Tibial artery (tissue), 4 donors: Measurements from ENCODE around the gene CNN2.

Experiments
- DNase-seq, 2 donors: peaks; one replicate each; pipeline ENCODE4 v3.0.0-alpha.2; 2019
- H3K27ac ChIP-seq, 2 donors: fragments of 200-600 bp; sonication (generic) in 1 of 2; 1 replicate in 1 of 2; 2 replicates in 1 of 2; pipeline ENCODE4 v1.5.1; 2018 to 2019; ENCODE audit warnings: mild to moderate bottlenecking in 1 of 2
- H3K27me3 ChIP-seq, 2 donors: fragments of 200-600 bp; sonication (generic) in 1 of 2; one replicate each; pipeline versions ENCODE4 v1.5.1 to v1.6.0; 2016 to 2019
- H3K36me3 ChIP-seq, 3 donors: fragments of 200-600 bp; sonication (generic) in 2 of 3; one replicate each; pipeline ENCODE4 v1.5.1; 2016 to 2019; ENCODE audit warnings: mild to moderate bottlenecking in 2 of 3
- H3K4me1 ChIP-seq, 4 donors: fragments of 200-600 bp; sonication (generic) in 2 of 4; 1 replicate in 3 of 4; 2 replicates in 1 of 4; pipeline ENCODE4 v1.5.1; 2016 to 2019
- H3K4me3 ChIP-seq, 2 donors: fragments of 200-600 bp; sonication (generic) in 1 of 2; 1 replicate in 1 of 2; 2 replicates in 1 of 2; pipeline ENCODE4 v1.5.1; 2018 to 2019; ENCODE audit warnings: mild to moderate bottlenecking in 2 of 2
- H3K9me3 ChIP-seq, 3 donors: fragments of 200-600 bp; sonication (generic) in 1 of 3; one replicate each; pipeline ENCODE4 v1.5.1; 2016 to 2019
- intact Hi-C: fragments of 100-400 bp; cut with DNase I; formaldehyde crosslinking; loops from one replicate; pipeline ENCODE4 v1.15.0; 2023; ENCODE audit warnings: low total_unique reads
- TF ChIP-seq, protein P1 (sequence below), 2 experiments: fragments of 200-600 bp in 1 of 2; fragments of 450-650 bp in 1 of 2; IDR thresholded peaks; one replicate each; pipeline ENCODE4 v1.5.1; 2017 to 2019; ENCODE audit warnings: antibody characterized with exemption in 2 of 2, mild to moderate bottlenecking in 1 of 2, moderate library complexity in 1 of 2

Gene CNN2

GRCh38 chr19:1015061-1015781 is 11.2 kb upstream of the CNN2 start:
- Histone ChIP-seq H3K4me3 (no peak overlapping the region), H3K27ac (no peak overlapping the region)

DNA sequence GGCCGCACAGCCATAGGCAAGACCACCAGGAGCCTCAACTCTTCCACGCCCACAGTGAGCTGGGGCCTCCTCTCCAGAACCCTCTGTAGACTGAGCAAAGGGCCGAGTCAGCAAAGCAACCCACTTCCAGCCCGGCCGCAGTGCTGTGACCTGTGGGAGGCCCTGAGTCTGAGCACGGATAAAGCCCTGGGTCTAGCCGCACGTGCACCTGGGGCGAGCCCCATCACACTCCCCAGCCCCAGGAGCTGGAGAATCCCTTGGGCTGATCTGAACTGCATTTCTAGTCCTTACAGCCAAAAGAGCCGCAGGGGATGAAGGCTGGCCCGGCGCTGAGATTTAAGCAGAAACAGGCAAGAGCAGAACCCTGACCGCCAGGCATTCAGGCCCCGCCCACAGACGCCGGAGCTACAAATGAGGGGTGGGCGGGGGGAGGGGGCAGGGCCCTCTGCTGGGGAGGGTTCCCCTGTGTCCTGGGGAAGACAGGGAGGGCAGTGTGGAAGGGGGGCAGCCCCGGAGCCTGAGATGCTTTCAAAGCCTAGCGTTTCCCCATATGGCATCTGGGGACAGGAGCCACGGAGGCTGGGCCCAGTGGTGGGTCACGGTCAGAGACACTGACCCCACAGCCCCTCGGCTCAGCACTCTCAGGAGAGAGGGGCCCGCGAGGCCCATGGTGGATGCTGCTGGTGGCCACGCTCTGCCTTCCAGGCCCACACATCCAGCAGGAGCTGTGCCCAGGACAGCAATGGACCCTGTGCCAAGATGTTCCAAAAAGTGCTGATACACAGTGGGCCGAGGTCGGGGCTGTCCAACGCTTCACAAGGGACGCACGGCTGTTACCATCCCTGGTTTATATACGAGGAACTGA is 10.4 kb upstream of the CNN2 start:
- no peaks in the 10 kb centered on the region for H3K9me3 ChIP-seq
- H3K36me3 ChIP-seq: peaks cover 22 to 48% (median 42%) of the 10 kb centered on the region in 3 donors
- no peak overlapping the region for H3K4me3 ChIP-seq
- TF ChIP-seq, protein P1, sequence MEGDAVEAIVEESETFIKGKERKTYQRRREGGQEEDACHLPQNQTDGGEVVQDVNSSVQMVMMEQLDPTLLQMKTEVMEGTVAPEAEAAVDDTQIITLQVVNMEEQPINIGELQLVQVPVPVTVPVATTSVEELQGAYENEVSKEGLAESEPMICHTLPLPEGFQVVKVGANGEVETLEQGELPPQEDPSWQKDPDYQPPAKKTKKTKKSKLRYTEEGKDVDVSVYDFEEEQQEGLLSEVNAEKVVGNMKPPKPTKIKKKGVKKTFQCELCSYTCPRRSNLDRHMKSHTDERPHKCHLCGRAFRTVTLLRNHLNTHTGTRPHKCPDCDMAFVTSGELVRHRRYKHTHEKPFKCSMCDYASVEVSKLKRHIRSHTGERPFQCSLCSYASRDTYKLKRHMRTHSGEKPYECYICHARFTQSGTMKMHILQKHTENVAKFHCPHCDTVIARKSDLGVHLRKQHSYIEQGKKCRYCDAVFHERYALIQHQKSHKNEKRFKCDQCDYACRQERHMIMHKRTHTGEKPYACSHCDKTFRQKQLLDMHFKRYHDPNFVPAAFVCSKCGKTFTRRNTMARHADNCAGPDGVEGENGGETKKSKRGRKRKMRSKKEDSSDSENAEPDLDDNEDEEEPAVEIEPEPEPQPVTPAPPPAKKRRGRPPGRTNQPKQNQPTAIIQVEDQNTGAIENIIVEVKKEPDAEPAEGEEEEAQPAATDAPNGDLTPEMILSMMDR (IDR thresholded peaks at IDR 0.05): no peak
- H3K27ac ChIP-seq: no peak overlapping the region
- intact Hi-C loops: loop anchor here (10.0 kb wide), 1 partner anchor 159 kb away; the partner anchor contains the start of gene SBNO2
- H3K4me1 ChIP-seq: peaks cover 12 to 55% (median 48%) of the 10 kb centered on the region in 4 donors
- H3K27me3 ChIP-seq: no peaks in the 10 kb centered on the region
- DNase-seq: no peak

More at GRCh38 chr19:1015061-1015781, 11.2 kb upstream of the CNN2 start:
- TF ChIP-seq, protein P1 (IDR thresholded peaks at IDR 0.05): no peak
- DNase-seq: no peak
- Histone ChIP-seq H3K4me1 (peaks cover 12 to 52% (median 47%) of the 10 kb centered on the region in 4 donors), H3K27me3 (no peaks in the 10 kb centered on the region), H3K9me3 (no peaks in the 10 kb centered on the region), H3K36me3 (peaks cover 30 to 56% (median 50%) of the 10 kb centered on the region in 3 donors)
- intact Hi-C loops: loop anchor here (10.0 kb wide), 1 partner anchor 160 kb away; the partner anchor contains the start of gene SBNO2

DNA sequence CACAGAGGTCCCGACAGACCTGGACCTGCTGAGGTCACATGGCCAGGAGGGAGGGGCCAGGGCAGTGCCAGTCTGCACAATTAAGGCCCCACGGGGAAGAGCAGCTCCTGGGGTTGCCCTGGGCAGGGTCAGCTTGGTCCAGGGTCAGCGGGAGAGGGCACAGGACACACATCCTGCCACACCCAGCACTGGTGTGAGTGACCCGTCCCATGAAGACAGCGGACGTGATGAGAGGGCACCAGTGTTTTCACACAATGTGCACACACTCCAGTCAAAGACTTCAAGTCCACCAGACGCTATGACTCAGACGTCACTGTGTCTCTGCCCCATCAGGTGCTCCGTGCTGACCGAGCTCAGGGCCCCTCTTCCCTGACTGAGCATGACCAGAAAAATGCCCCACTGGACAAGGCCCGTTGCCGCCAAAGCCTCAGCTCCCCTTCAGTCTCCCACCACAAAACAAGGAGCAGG is 9.7 kb upstream of the CNN2 start:
- H3K9me3 ChIP-seq: no peaks in the 10 kb centered on the region
- peaks cover 15 to 42% (median 35%) of the 10 kb centered on the region in 3 donors for H3K36me3 ChIP-seq
- peak overlapping the region in 1 of 2 donors; percentile 4 for H3K27ac ChIP-seq
- H3K4me3 ChIP-seq: no peak overlapping the region
- no peaks in the 10 kb centered on the region for H3K27me3 ChIP-seq
- TF ChIP-seq, protein P1 (IDR thresholded peaks at IDR 0.05): no peak
- intact Hi-C loops: loop anchor here (10.0 kb wide), 1 partner anchor 158 kb away; the partner anchor contains the start of gene SBNO2
- peaks cover 12 to 57% (median 50%) of the 10 kb centered on the region in 4 donors for H3K4me1 ChIP-seq
- no peak for DNase-seq

GRCh38 chr19:1017115-1017905 is 9.1 kb upstream of the CNN2 start:
- Histone ChIP-seq H3K36me3 (peaks cover 9 to 36% (median 29%) of the 10 kb centered on the region in 3 donors), H3K9me3 (no peaks in the 10 kb centered on the region), H3K27me3 (no peaks in the 10 kb centered on the region), H3K4me1 (peaks cover 12 to 63% (median 56%) of the 10 kb centered on the region in 4 donors), H3K4me3 (no peak overlapping the region), H3K27ac (peak overlapping the region in 1 of 2 donors; percentile 4)
- no peak for DNase-seq
- intact Hi-C loops: loop anchor here (10.0 kb wide), 1 partner anchor 157 kb away; the partner anchor contains the start of gene SBNO2
- TF ChIP-seq, protein P1 (IDR thresholded peaks at IDR 0.05): no peak

- H3K36me3 ChIP-seq: peaks cover 3 to 30% (median 23%) of the 10 kb centered on the region in 3 donors
- DNase-seq: no peak
- H3K9me3 ChIP-seq: no peaks in the 10 kb centered on the region
- H3K4me1 ChIP-seq: peaks cover 12 to 67% (median 62%) of the 10 kb centered on the region in 4 donors
- H3K27ac ChIP-seq: no peak overlapping the region
- intact Hi-C loops: loop anchor here (10.0 kb wide), 1 partner anchor 157 kb away; the partner anchor contains the start of gene SBNO2
- no peaks in the 10 kb centered on the region for H3K27me3 ChIP-seq
- H3K4me3 ChIP-seq: no peak overlapping the region
- TF ChIP-seq, protein P1 (IDR thresholded peaks at IDR 0.05): no peak
Measured at GRCh38 chr19:1017906-1018305, 8.5 kb upstream of the CNN2 start.
